ENCODE results near the gene RNF39. TPM values are rescaled to one million over a fixed set of nuclear protein-coding genes. Genes with fewer than 3 reads are reported as not detected.

RNF39 gene
- total and polyA plus RNA-seq, 2 of the 13 experiments (the other 11 are each of a cell fraction or from before 2014, with no cell fraction given): 0.13 to 1.8 TPM

DNA sequence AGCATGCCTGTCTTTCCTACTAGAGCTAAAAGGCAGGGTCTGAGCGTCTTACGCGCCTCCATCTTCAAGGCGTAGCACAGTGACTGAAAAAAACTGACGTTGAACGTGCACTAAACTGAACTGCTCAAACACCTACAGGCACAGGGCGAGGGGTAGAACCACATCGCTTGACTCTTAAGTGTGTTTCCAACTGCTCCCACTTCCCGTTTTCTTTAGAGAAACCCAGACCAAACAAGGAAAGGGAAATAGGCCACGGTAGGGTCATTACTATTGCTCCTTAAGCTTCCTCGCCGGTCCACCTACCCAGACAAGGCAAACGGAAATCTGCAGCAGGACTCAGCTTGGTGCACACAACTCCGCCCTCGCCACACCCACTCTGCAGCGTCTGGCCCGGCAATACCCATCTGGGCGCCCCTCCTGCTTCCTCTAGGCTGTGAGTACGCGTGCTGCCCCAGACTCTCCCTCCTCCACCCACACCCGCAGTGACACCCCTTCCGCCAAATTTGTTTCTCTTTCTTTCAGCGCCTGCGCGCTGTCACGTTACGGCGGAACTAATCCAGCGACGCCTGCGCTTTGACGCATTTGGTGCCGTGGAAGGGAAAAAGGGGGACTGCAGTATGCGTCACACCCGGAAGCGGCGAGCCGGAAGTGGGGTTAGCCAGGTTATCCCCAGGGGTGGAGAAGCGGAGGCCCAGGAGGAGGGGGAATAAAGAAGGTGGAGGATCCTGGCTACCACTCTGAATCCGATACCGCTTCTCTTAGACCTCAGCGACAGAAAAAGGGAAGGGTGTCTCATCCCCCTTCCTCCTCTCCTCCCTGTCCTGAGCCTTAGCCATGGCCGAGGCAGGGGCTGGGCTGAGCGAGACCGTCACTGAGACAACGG lies 8.8 kb downstream of the RNF39 start, which contains the start of gene PPP1R11 (continued):
- TF ChIP-seq, protein P1, sequence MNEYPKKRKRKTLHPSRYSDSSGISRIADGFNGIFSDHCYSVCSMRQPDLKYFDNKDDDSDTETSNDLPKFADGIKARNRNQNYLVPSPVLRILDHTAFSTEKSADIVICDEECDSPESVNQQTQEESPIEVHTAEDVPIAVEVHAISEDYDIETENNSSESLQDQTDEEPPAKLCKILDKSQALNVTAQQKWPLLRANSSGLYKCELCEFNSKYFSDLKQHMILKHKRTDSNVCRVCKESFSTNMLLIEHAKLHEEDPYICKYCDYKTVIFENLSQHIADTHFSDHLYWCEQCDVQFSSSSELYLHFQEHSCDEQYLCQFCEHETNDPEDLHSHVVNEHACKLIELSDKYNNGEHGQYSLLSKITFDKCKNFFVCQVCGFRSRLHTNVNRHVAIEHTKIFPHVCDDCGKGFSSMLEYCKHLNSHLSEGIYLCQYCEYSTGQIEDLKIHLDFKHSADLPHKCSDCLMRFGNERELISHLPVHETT (CRISPR knock-in tag; conservative IDR thresholded peaks at IDR 0.05): peak; percentile 90
- no peak for TF ChIP-seq ZNF737 (CRISPR knock-in tag; IDR thresholded peaks at IDR 0.05; ENCODE audit: borderline replicate concordance)
- peak; percentile 88; the same call in 1 of the 2 replicates for TF ChIP-seq RFX1 (IDR thresholded peaks at IDR 0.05)
- TF ChIP-seq, protein P2, sequence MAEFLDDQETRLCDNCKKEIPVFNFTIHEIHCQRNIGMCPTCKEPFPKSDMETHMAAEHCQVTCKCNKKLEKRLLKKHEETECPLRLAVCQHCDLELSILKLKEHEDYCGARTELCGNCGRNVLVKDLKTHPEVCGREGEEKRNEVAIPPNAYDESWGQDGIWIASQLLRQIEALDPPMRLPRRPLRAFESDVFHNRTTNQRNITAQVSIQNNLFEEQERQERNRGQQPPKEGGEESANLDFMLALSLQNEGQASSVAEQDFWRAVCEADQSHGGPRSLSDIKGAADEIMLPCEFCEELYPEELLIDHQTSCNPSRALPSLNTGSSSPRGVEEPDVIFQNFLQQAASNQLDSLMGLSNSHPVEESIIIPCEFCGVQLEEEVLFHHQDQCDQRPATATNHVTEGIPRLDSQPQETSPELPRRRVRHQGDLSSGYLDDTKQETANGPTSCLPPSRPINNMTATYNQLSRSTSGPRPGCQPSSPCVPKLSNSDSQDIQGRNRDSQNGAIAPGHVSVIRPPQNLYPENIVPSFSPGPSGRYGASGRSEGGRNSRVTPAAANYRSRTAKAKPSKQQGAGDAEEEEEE (CRISPR knock-in tag; IDR thresholded peaks at IDR 0.05; ENCODE audit: borderline replicate concordance): no peak
- TF ChIP-seq, protein P3, sequence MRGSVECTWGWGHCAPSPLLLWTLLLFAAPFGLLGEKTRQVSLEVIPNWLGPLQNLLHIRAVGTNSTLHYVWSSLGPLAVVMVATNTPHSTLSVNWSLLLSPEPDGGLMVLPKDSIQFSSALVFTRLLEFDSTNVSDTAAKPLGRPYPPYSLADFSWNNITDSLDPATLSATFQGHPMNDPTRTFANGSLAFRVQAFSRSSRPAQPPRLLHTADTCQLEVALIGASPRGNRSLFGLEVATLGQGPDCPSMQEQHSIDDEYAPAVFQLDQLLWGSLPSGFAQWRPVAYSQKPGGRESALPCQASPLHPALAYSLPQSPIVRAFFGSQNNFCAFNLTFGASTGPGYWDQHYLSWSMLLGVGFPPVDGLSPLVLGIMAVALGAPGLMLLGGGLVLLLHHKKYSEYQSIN (CRISPR knock-in tag; IDR thresholded peaks at IDR 0.05; ENCODE audit: borderline replicate concordance): no peak
- TF ChIP-seq EEA1 (CRISPR knock-in tag; IDR thresholded peaks at IDR 0.05; ENCODE audit: borderline replicate concordance): no peak; the same call in 1 of the 2 replicates
- TF ChIP-seq ZNF121 (CRISPR knock-in tag; IDR thresholded peaks at IDR 0.05): 0 out of 2 replicates have a peak, but pooled peaks have one; percentile 48
- TF ChIP-seq, protein P4, sequence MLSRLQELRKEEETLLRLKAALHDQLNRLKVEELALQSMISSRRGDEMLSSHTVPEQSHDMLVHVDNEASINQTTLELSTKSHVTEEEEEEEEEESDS (CRISPR knock-in tag; IDR thresholded peaks at IDR 0.05; ENCODE audit: borderline replicate concordance): peak; percentile 90
- TF ChIP-seq SP4 (CRISPR knock-in tag; IDR thresholded peaks at IDR 0.05): peak; percentile 84; the same call in 1 of the 2 replicates
- peak; percentile 63; the same call in 1 of the 2 replicates for TF ChIP-seq ZNF678 (CRISPR knock-in tag; IDR thresholded peaks at IDR 0.05)
- TF ChIP-seq ZNF143 (CRISPR knock-in tag; IDR thresholded peaks at IDR 0.05): no peak
- TF ChIP-seq, protein P5, sequence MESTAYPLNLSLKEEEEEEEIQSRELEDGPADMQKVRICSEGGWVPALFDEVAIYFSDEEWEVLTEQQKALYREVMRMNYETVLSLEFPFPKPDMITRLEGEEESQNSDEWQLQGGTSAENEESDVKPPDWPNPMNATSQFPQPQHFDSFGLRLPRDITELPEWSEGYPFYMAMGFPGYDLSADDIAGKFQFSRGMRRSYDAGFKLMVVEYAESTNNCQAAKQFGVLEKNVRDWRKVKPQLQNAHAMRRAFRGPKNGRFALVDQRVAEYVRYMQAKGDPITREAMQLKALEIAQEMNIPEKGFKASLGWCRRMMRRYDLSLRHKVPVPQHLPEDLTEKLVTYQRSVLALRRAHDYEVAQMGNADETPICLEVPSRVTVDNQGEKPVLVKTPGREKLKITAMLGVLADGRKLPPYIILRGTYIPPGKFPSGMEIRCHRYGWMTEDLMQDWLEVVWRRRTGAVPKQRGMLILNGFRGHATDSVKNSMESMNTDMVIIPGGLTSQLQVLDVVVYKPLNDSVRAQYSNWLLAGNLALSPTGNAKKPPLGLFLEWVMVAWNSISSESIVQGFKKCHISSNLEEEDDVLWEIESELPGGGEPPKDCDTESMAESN (CRISPR knock-in tag; conservative IDR thresholded peaks at IDR 0.05): peak; percentile 91
- TF ChIP-seq, protein P6, sequence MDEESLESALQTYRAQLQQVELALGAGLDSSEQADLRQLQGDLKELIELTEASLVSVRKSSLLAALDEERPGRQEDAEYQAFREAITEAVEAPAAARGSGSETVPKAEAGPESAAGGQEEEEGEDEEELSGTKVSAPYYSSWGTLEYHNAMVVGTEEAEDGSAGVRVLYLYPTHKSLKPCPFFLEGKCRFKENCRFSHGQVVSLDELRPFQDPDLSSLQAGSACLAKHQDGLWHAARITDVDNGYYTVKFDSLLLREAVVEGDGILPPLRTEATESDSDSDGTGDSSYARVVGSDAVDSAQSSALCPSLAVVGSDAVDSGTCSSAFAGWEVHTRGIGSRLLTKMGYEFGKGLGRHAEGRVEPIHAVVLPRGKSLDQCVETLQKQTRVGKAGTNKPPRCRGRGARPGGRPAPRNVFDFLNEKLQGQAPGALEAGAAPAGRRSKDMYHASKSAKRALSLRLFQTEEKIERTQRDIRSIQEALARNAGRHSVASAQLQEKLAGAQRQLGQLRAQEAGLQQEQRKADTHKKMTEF (CRISPR knock-in tag; IDR thresholded peaks at IDR 0.05): peak; percentile 97
- TF ChIP-seq U2AF2 (IDR thresholded peaks at IDR 0.05; ENCODE audit: low read depth, low read length): no peak
- TF ChIP-seq ZNF644 (CRISPR knock-in tag; IDR thresholded peaks at IDR 0.05; ENCODE audit: low read depth): no peak
- no peak for TF ChIP-seq KDM1A (CRISPR knock-in tag; IDR thresholded peaks at IDR 0.05)
- TF ChIP-seq ZNF619 (CRISPR knock-in tag; IDR thresholded peaks at IDR 0.05): no peak; the same call in 1 of the 2 replicates
- TF ChIP-seq HDAC6 (IDR thresholded peaks at IDR 0.05; ENCODE audit: low read depth, low read length): no peak
- TF ChIP-seq MATR3 (CRISPR knock-in tag; IDR thresholded peaks at IDR 0.05): no peak

Measured in HepG2 (cell line).